Stimulated activated CD4-positive, alpha-beta T cell treated with anti-CD3 and anti-CD28 coated beads, Interleukin-4, amount 100 ng/mL, for 24 hours (primary cell): Measurements from ENCODE around the gene USP10.
"Not testable (repeated sequence)": the region's sequence is repeated elsewhere in the genome, so short reads cannot be mapped to it uniquely, and the experiment has no call there.

ENCODE experiments used
- DNase-seq: peaks from one replicate; pipeline ENCODE4 v3.0.0-alpha.2; 2020

USP10 gene

DNA sequence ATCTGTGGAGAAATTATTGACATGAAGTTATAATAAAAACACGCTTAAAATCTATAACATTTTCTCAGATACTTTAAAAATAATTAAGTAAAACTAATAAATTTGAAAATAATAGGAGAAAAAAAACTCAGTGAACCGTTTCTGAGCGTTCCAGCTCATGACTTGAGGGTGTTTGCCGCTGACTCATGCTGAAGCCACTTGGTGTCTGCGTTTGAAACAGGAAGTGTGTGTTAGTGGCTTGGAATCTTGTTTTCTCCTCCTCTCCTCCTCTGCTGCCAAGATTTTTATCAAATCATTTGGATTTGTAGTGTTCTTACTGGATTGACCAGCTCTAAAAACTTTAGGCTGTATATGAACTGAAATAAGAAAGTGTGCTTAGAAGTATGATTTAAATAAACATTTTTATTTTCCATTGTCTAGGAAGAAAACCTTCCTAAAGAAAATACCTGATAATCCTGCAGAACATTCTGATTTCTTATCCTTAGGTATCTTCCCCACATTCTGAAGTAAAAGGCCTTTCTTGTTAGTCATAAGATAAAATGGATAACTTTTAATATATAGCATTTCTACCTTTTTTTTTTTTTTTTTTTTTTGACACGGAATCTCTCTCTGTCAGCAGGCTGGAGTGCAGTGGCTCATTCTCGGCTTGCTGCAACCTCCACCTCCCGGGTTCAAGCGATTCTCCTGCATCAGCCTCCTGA lies 30.8 kb downstream of the USP10 start:
- DNase-seq: peak; percentile 43

DNA sequence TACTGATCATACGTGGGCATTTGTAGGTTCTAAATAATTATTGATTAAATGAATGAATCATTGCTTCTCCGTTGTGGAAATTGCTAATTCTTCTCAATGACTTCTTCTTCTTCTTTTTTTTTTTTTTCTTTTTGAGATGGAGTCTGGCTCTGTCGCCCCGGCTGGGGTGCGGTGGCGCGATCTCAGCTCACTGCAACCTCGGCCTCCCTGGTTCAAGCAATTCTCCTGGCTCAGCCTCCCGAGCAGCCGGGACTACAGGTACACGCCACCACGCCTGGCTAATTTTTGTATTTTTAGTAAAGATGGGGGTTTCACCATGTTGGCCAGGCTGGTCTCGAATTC lies 32.5 kb downstream of the USP10 start:
- DNase-seq: not testable (repeated sequence)

DNA sequence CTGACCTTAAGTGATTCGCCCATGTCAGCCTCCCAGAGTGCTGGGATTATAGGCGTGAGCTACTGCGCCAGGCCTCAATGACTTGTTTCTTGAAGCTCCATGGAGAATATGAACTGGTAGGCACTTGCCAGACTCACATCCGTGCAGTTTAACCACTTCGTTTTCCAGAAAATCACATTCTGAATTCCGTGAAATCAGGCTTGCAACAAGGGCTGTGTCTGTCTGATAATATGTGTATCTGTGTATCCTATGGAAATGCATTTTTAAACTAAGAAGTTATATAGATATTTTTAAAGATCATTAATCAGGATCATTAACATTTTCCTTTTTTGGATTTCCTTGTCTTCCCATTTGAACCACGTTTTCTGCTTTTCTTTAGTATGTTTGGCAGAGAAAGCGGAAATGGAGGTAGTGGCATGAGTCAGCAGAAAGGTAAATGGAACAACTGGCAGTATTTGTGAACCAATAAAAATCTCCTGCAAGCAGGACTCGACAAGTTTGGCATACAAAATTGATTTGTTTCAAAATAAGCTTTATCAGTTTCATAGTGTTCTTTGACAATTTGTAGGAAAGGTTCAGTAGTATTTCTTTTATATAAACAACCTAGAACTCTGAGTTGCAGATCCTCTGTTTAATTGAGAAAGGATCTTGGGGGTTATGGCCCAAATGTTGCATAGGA lies 33.0 kb downstream of the USP10 start:
- DNase-seq: no peak

DNA sequence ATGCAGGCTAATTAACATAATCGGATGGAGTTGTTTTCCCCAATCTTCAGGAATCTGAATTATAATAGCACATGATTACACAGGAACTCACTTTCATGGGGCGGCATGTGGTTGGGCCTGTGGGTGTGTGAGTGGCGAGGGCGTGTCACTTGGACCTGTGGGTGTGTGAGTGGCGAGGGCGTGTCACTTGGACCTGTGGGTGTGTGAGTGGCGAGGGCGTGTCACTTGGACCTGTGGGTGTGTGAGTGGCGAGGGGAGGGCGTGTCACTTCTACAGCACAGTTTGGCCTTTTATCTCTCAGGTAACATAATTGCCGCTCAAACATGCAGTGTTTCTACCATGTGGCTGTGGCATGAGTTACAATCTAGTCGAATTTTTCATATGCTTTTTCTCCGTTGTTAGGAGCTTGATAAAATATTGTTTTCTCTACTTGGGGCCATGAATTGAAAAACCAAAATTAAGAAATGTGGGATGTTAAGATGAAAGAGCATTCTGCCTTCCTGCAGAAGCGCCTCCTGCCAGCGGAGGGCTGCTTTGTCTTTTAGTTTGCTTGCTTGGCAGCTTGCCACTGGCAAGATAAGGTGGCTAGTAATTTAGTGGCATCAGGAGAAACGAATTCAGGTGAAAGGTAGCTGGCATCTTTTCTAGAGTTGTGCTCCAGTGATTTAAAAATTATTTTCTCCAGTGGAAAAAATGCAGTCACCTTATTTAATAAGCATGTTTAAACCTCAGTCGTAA lies 36.2 kb downstream of the USP10 start:
- DNase-seq: peak; percentile 14

DNA sequence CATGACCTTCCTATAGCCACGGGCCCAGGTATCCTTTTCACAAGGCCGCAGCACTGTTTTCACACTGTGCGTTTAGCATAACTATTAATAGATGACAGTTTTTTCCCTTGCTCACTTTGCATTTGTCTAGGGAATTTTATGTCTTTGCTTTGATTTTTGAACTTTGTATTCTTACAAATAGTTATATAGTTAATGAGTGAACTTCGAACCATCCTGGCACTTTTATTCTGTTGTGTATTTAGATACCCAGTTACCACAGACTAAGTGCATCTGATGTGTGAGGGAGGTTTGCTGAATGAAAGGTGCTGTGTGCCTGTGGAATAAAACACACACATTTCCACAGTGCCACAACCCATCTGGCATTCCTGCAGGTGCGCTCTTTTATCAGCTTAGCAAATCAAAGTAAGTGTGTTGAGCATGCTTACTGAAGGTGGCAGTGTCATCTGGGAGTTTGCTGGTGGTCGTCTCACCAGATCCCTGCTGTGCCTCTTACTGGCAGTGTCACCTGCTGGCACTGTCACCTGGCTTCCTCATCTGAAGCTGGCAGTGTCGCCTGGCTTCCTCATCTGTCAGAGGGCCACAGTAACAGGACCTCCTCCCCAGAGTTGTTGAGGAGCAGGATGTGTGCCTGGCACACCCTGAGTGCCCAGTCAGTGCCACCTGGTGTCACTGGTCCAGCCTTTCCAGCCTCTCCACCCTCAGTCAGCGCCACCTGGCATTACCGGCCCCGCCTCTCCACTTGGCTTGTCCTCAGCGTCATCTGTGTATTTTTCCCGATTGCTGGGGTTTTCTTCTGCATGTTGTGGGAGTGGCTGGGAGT lies 37.6 kb downstream of the USP10 start:
- no peak for DNase-seq

DNA sequence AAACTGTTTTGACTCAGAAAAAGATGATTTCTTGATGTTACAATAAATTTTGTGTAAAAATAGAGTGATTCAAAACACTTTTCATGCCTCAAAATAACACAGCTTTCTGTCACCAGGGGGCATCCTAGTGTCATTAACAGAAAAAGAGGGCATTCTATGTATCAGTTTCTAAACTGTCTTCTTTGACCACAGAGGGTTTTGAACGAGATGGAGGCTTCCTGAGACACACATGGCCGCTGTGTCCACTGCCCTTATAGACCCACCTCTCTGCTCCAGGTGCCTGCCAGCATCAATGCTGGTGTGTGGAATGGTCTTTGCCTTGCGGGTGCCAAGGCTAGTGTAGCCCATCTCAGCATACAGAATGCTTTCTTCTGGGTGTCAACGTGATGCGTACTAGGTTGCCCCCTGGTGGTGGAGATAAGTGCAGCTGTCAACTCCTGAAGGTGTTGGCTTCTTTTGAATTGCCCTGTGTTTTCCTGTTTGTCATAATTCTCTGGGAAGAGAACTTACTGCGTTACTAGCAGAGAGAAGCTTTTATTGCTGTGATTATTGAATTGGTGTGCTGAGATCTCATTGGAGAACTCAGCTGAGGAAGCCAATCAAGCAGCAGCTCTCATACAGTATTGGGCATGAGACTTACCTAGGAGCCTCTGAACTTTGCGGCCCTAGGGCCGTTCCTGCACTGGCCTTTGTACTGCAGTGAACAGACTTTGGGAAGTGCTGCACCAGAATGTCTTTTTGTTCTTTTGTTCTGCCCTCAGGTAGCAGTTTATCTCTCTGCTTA lies 38.6 kb downstream of the USP10 start:
- DNase-seq: peak; percentile 80

DNA sequence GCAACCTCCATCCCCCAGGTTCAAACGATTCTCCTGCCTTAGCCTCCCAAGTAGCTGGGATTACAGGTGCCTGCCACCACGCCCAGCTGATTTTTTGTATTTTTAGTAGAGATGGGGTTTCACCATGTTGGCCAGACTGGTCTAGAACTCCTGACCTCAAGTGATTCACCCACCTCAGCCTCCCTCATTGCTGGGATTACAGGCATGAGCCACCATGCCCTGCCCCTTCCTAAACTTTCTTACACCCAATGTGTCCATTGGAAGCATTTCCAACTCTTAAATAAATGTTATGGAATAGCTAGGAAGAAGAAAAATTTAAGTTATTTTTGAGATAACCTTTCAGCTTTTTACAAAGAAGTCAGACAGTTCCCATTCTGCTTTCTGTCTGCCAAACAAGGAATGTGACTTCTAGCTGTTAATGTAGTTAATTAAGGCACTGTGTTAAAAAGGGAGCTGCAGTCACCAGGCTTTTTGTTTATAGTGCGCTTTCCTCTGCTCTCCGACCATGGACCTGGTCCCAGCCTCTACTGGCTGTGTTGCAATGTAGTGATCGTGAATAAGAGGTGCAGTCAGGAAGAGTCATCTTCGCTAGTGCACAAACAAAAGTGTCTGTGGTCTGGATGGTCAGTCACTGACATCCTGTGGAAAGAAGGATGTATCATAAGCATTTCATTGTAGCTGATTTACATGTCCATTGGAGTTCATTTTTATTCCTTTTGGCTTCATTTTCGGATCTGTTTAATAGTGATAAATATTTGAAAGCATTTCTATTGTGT lies 39.7 kb downstream of the USP10 start:
- DNase-seq: no peak

DNA sequence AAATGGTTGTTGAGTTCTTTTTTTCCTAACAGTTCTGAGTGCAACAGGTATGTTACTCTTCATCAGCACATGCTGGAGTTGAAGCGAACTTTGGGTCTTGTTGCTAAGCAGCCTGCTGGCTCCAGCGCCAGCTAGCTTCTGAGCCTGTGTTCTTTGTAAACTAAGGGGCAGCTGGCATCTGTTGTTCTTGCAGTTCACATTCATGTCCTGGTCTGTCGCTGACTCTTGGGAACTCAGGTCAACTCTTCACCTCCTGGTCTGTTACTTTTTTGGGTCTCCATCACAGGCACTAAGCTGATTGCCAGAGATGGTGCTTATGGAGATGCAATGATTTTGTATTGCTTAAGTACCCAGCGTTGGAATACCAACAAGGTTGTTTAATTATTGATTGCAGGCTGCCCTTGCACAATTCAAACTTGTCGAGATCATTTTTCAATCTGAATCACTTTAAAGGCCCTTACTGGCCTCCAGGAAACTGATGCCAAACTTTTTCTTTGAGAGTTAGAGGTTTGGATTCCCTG lies 40.9 kb downstream of the USP10 start:
- DNase-seq: no peak

DNA sequence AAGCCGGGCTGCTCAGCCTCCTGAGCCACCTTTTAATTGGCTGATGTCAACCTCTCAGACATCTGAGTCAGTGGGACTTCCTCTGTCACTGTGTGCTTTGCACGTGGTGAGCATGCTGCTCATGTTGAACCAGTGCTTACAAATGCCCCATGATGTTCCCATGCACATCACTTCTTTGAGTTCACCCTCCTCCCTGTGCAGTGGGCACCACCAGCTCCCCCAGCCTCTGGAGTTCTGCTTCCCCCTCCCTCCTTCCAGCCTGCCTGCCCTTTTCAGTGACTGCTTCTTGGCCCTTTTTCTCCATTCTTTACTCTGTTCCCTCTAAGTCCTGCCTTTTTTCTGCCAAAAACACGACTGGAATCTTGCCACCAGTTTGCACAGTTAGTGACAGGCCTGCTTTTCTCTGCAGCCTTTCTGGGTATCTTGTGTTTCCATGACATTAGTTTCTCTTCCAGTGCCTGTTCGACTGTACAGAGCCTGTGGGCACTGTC lies 41.6 kb downstream of the USP10 start:
- peak; percentile 16 for DNase-seq

DNA sequence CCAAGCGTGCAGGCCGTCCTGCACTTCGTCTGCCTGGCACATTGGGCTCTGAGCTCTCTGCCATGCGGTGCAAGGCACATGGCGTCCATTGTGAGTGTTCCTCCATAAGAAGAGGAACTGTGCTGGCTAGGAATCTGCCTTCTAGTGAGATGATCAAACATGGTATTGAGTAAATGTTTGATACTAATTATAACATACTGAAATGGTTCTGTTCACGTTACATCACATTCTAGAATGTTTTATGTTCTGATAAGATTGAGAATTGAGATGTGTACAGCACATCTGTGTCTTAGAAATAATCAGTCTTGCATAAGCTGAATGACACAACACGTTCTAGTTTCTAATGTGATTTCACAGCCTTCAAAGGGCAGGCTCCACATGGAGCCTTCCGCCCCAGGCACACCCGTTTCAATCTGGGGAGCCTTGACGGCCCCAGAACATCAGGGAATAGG lies 42.9 kb downstream of the USP10 start:
- DNase-seq: no peak

DNA sequence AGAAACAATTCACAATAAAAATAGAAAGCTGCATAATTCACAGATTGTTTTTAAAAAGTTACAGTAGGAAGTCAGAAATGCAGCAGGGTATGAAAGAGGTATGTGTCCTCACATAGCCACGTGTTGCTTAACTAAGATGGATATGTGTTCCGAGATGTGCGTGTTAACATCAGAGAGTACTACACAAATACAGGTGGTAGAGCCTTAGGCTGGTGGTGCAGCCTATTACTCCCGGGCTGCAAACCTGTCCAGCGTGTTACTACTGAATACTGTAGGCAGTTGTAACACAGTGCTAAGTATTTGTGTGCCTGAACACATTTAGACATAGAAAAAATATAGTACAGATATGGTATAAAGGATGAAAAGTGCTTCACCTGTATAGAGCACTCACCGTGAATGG lies 46.4 kb downstream of the USP10 start:
- DNase-seq: no peak

DNA sequence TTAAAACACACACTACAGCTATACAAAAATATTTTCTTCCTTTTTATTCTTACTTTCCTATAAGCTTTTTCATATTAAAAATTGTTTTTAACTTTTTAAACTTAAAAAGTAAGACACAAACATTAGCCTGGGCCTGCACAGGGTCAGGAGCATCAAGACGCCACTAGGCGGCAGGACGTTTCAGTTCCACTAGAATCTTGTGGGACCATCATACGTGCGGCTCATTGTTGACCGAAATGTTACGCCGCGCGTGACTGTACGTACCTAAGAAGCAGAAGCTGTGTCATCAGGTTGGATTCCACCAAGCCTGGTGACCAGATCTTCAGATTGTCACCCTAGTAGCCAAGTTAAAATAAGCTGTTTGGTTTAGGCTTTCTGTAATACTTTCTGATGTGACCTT lies 47.1 kb downstream of the USP10 start:
- DNase-seq: no peak

DNA sequence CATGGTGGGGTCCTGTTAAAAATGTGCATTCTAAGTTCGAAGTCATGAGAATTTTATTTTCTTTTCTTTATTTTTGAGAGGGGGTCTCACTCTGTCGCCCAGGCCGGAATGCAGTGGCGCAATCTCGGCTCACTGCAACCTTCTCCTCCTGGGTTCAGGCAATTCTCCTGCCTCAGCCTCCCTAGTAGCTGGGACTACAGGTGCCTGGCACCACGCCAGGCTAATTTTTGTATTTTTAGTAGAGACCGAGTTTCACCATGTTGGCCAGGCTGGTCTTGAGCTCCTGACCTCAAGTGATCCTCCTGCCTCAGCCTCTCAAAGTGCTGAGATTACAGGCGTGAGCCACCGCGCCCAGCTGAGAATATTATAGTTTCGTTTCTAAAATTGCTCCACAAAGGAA lies 48.4 kb downstream of the USP10 start:
- not testable (repeated sequence) for DNase-seq

DNA sequence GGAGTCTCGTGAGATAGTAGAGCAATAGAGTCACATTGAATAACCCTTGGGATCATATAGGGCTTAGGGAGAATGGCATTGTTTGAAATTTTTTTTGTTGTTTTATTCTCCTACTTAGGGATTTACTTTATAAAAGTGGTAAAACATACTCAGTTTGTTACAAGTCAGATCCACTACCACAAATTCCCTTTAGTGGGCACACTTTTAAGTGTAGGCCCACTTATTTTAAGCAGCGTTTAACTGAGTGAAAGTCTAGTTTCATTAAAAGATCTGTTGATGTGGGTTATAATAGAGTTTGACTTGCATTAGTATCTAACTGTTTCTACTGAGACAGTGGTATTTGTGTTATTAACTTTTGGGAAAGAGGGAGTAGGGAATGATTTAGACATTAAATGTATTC lies 49.3 kb downstream of the USP10 start:
- no peak for DNase-seq

DNA sequence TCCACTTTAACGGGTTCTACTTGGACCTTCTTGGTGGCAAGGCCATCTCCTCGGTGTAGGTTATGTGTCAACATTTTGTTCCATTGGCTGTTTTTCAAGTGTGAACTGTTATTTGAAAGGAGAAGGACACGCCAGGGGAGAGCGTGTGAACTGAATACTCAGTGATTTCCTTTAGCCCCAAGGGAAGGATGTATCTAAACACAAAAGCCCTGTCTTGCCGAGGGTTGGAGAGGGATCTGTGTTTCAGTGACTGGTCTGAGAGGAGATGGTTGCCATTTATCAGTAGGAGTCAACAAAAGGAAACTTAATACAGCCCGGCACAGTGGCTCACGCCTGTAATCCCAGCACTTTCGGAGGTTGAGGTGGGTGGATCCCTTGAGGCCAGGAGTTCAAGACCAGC lies 50.0 kb downstream of the USP10 start:
- no peak for DNase-seq

DNA sequence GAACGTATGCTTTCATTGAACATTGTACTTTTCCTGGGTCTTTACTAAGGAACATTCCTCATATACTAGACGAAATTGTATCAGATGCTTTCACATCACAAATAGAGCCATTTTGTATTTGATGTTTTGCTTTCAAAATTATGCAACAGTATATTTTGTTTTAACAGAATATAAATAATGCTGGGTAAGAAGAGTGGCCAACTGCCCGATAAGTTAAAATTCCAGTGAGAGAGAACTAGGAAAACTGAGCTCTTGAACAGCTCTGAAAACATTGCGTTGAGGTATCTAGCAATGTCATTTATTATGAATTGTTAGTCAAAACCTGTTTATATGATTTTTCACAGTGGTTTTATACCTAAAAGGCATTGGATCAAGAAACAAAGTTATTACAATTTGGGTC lies 50.8 kb downstream of the USP10 start:
- DNase-seq: no peak

DNA sequence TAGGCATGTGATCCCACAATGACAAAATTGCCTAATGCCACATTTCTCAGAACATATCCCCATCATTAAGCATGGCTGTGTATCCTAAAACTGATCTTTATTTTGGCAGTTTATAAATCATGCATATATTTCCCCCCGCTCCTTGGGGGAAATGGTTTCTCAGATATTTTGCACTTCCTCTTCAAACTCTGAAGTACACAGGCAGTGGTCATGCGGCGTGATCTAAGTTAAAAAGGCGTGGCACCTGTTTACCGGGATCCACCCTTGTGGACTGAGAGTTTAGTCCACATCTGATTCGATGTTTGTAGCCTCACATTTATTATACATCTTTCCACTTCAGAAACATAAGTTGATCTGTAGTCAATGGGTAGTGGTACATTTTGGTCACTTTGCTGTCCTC lies 51.4 kb downstream of the USP10 start:
- no peak for DNase-seq

DNA sequence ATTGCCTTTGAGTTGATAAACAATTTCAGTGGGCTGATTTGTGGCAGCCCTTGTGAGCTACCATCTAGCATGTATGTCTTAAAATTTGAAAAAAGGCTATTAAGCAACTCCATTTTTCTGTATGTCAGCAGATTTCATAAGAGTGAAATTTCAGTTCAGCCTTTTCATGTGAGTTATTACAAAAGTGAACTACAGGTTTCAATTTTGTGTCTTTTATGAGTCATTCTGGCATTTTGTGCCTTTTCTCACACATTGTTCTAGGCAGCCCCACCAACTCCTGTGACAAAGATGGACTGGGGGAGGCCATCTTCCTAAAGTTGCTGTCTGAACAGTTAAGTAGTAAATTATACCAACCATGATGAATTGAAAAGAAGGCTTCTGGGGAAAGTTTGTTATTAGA lies 52.1 kb downstream of the USP10 start:
- peak; percentile 46 for DNase-seq

DNA sequence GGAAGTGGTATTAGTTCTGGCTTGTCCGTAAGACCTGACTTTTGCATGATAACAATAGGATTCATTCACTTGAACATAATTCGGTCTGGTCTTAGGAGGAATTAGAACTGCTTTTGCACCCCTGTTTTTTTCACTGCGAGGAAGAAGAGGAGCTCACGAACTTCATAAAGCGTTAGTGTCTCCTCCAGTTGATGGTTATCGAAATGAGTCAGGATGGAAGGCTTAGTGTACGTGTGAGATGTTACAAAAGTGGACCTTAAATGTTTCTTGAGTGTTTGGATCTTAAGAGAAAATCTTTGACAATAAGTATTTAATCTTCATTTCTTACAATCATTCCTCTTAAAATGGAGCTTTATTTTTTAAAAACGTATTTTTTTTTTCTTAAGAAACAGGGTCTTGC lies 52.8 kb downstream of the USP10 start:
- DNase-seq: no peak

DNA sequence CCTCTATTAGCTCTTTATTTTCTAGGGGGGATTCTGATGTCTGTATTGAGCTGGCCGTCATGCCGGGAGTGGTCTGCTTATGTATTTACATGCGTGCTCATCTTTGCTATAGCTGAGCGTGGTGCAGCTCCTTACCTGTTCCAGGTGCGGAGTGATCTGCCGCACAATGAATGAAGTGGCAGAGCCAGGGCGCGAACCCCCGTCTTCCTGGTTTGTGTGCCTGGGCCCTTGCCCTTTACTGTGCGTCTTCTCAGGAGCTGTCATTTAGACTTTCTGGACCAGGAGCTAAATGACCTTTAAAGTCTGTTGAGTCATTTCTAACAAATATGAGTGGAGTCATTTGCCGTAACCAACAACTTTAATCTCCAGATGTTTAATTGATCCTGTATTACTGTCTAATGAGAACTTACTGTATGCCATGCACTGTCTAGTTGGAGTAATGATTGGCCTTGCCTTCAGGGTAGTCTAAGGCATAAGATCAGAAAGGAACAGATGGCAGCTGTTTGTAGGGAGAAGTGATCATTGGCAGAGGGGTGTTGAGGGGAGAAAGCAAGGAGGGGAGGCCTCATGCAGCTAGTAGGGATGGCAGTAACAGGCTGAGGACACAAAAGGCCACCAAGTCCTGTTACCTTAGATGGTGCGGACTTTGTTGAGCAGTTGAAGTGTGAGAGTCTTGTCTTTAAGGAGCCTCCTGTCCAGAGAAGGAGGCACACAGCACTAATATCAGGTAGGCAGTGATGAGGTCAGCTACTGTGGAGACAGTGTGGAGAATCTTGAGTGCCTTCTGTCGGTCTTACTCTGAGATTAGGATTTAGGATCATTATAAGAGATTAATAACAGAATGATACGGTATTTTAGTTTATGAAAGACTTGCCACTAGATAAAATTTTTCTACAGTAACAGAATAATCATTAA lies 53.9 kb downstream of the USP10 start:
- no peak for DNase-seq
